ENCODE data around the gene ZNF853. TPM values are rescaled to one million over a fixed set of nuclear protein-coding genes. Genes with fewer than 3 reads are reported as not detected.

ZNF853 gene
- total and polyA plus RNA-seq, 2 of the 8 experiments (the other 6 are each of a cell fraction or from before 2014, with no cell fraction given), result 4.3 to 5.7 TPM

- Histone ChIP-seq H3K79me2 (ENCODE audit: control insufficient read depth in 1 of 2, insufficient read depth in 2 of 2, low read length in 2 of 2) (no peaks in the 10 kb centered on the region), H3K9me3 (ENCODE audit: insufficient read depth in 2 of 2, low read depth in 1 of 2, low read length in 1 of 2) (no peaks in the 10 kb centered on the region), H3K18ac (ENCODE audit: extremely low read depth, low read length) (no peak overlapping the region), H3K9ac (replicated peaks in 1 of 4; ENCODE audit: extremely low read depth in 1 of 4, low read depth in 3 of 4, low read length in 3 of 4) (no peak overlapping the region), H2BK15ac (ENCODE audit: low read length) (no peak overlapping the region), H4K5ac (ENCODE audit: insufficient read length, low read depth, low read length) (no peak overlapping the region), H2BK5ac (ENCODE audit: low read depth, low read length) (no peak overlapping the region), H3K4ac (replicated peaks; ENCODE audit: insufficient read length, low read depth, low read length) (no peak overlapping the region), H3K4me3 (ENCODE audit: extremely low read depth in 1 of 4, insufficient read depth in 2 of 4, low read depth in 3 of 4, low read length in 4 of 4) (no peak overlapping the region), H3K56ac (replicated peaks; ENCODE audit: insufficient read length, low read depth, low read length) (no peak overlapping the region), H3K23ac (ENCODE audit: insufficient read length) (no peak overlapping the region), H4K91ac (replicated peaks; ENCODE audit: insufficient read length, low read length) (no peak overlapping the region), H3K27ac (ENCODE audit: low read depth, low read length) (no peak overlapping the region), H2AK5ac (ENCODE audit: low read depth, low read length) (no peak overlapping the region), H3K36me3 (ENCODE audit: control insufficient read depth in 2 of 4, insufficient read depth in 4 of 4, low read length in 3 of 4) (peaks cover 0 to 10% (median 3%) of the 10 kb centered on the region in 4 experiments; a peak in 4 of 8 replicates), H3K79me1 (ENCODE audit: low read depth, low read length) (peaks cover 3% of the 10 kb centered on the region; the same call in 1 of the 2 replicates), H2BK120ac (replicated peaks; ENCODE audit: low read depth, low read length) (no peak overlapping the region), H3K23me2 (ENCODE audit: low read depth, low read length) (no peaks in the 10 kb centered on the region), H3K14ac (ENCODE audit: insufficient read length) (no peak overlapping the region), H3K4me2 (ENCODE audit: insufficient read depth in 1 of 2, low read depth in 2 of 2, low read length in 2 of 2) (no peak overlapping the region), H2AFZ (ENCODE audit: low read length) (no peak overlapping the region), H4K20me1 (replicated peaks in 1 of 2; ENCODE audit: control insufficient read depth in 1 of 2, insufficient read depth in 2 of 2, low read length in 2 of 2) (peaks cover 0 to 9% of the 10 kb centered on the region in 2 experiments), H2BK20ac (ENCODE audit: low read length) (no peak overlapping the region), H2BK12ac (ENCODE audit: low read depth, low read length) (no peak overlapping the region), H4K8ac (ENCODE audit: extremely low read depth, insufficient read depth, low read length) (no peak overlapping the region), H3K27me3 (replicated peaks in 1 of 4; ENCODE audit: control insufficient read depth in 3 of 4, extremely low read depth in 1 of 4, insufficient read depth in 3 of 4, low read length in 3 of 4) (no peaks in the 10 kb centered on the region; a peak in 1 of 7 replicates), H3K4me1 (replicated peaks in 1 of 4; ENCODE audit: control insufficient read depth in 3 of 4, insufficient read depth in 4 of 4, low read length in 3 of 4) (no peaks in the 10 kb centered on the region; a peak in 1 of 7 replicates)
- FAIRE-seq, result no peak
- 89% methylated on average over 10 of the region's 10 CpGs; no CpG with 5 or more reads in 1 of the 2 experiments for WGBS, 2 experiments (ENCODE audit: extremely low coverage in 1 of 2, insufficient coverage in 1 of 2, insufficient read length in 1 of 2, insufficient replicate concordance in 2 of 2, low coverage in 1 of 2, low lambda C conversion rate in 2 of 2, missing lambda C conversion rate in 1 of 2)
- CTCF ChIA-PET (ENCODE audit: partially characterized antibody), result interaction anchor here (0.7 kb wide), 1 partner anchor 22 kb away, joined by 3 read pairs; no protein-coding TSS in a partner anchor
- POLR2A ChIA-PET (ENCODE audit: partially characterized antibody), result interaction anchor here (1.3 kb wide), 1 partner anchor 24 kb away, joined by 3 read pairs; no protein-coding TSS in a partner anchor
- DNase-seq (ENCODE audit: low read depth in 1 of 2, low spot score in 2 of 2), result no peak
- TF ChIP-seq CTCF (IDR thresholded peaks at IDR 0.05; ENCODE audit: control extremely low read depth in 1 of 3, insufficient read depth in 1 of 3, low read depth in 1 of 3, low read length in 3 of 3), result no peak
Measured at GRCh38 chr7:6644728-6645127, 29.3 kb downstream of the ZNF853 start.
